Measurements from ENCODE around the gene AJM1. TPM values are rescaled to one million over a fixed set of nuclear protein-coding genes. Genes with fewer than 3 reads are reported as not detected.

Gene AJM1
- total RNA-seq, 1 donor from 2014 or later: 1.6 TPM

GRCh38 chr9:136860933-136861873 is 18.9 kb downstream of the AJM1 start:
- TF ChIP-seq, protein P1, sequence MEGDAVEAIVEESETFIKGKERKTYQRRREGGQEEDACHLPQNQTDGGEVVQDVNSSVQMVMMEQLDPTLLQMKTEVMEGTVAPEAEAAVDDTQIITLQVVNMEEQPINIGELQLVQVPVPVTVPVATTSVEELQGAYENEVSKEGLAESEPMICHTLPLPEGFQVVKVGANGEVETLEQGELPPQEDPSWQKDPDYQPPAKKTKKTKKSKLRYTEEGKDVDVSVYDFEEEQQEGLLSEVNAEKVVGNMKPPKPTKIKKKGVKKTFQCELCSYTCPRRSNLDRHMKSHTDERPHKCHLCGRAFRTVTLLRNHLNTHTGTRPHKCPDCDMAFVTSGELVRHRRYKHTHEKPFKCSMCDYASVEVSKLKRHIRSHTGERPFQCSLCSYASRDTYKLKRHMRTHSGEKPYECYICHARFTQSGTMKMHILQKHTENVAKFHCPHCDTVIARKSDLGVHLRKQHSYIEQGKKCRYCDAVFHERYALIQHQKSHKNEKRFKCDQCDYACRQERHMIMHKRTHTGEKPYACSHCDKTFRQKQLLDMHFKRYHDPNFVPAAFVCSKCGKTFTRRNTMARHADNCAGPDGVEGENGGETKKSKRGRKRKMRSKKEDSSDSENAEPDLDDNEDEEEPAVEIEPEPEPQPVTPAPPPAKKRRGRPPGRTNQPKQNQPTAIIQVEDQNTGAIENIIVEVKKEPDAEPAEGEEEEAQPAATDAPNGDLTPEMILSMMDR (IDR thresholded peaks at IDR 0.05): no peak
- no peak for ATAC-seq (ENCODE audit: low read depth)
- H3K27ac Mint-ChIP-seq: no peak overlapping the region

DNA sequence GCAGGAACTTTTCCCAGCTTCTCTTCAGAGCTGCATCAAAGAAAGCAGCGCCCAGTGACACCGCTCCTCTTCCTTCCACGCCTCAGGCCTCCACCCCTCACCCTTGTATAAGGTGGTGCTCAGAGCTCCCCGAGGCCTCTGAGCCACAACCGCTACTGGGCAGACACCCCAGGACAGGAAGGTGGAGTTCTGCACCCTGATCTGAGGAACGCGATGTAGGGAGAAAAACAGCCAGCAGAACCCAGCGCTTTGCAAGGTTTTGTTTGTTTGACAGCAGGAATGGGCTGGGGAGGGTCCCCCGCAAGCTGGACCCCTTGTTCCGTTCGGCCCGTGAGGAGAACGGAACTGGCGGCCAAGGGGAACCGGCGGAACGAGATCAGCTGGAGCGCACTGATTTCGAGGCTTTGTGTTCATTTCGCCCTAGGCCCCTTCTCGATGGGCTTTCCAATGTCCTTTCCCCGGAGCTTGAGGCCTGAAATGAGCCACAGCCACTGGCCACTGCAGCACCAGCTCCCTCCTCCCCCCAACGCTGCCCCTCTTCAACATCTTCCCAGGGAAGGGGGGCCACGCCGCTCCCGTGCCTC is 19.7 kb downstream of the AJM1 start:
- POLR2A ChIA-PET: interaction anchor here (1.7 to 3.6 kb wide), 3 partner anchors 19 to 88 kb away, joined by 4 to 10 read pairs (median 6); partner anchors contain the start of gene TRAF2

More at GRCh38 chr9:136860933-136861873, 18.9 kb downstream of the AJM1 start:
- Mint-ChIP-seq H3K4me3 (no peak overlapping the region), H3K27me3 (no peaks in the 10 kb centered on the region), H3K4me1 (peaks cover 17% of the 10 kb centered on the region), H3K9me3 (no peaks in the 10 kb centered on the region), H3K36me3 (ENCODE audit: low read depth) (peaks cover 36% of the 10 kb centered on the region)
- no peak for DNase-seq
- ChIA-PET CTCF (no interaction called here), POLR2A (interaction anchor here (0.5 to 3.6 kb wide), 6 partner anchors 11 to 186 kb away, joined by 3 to 10 read pairs (median 5); partner anchors contain the start of gene TRAF2)
- intact Hi-C loops (cut with micrococcal nuclease): no loop called here

DNA sequence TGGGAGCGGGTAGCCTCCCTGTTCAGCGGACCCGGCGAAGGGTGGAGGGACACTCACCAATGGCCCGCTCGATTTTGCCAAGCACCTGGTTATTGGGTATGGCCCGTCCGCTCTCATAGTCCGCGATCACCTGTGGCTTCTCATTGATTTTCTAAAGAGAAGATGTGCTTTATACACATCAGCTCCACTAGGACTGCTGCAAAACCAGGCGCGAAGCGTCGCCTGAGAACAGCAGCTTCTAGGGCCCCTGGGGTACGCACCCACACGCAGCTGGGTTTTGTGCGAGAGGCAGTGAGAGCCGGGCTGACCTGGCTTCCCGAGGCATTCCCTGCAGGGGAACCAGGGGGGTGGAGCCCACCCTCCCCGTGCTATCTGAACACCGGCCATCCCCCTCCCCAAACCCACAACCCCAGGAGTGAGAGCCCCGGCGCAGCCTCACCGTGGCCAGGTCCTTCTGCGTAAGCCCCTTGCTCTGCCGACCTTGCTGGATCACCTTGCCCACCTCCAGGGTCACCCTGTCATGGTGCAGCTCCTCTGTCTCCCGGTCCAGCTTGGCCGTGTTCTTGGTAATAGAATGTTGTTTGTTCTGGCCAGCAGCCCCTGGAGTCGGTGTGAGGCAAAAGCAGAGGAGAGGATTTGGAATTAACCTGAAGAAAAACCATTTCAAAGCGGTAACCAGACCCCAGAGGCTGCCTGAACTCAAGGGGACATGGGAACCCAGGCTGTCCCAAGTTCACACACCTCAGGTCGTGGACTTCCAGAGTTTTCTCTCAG is 20.8 kb downstream of the AJM1 start:
- Mint-ChIP-seq H3K36me3 (ENCODE audit: low read depth) (peaks cover 36% of the 10 kb centered on the region), H3K4me1 (peaks cover 17% of the 10 kb centered on the region), H3K4me3 (no peak overlapping the region), H3K27ac (no peak overlapping the region), H3K9me3 (no peaks in the 10 kb centered on the region), H3K27me3 (no peaks in the 10 kb centered on the region)
- intact Hi-C loops (cut with micrococcal nuclease): no loop called here
- ChIA-PET CTCF (no interaction called here), POLR2A (interaction anchor here (3.6 kb wide), 1 partner anchor 23 kb away, joined by 10 read pairs; the partner anchor contains the start of gene TRAF2)
- ATAC-seq (ENCODE audit: low read depth) (no peak), DNase-seq (no peak)
- TF ChIP-seq, protein P1 (IDR thresholded peaks at IDR 0.05): no peak

More for the DNA sequence above, 19.7 kb downstream of the AJM1 start:
- intact Hi-C loops (cut with micrococcal nuclease): no loop called here
- DNase-seq (no peak), ATAC-seq (ENCODE audit: low read depth) (no peak)
- CTCF ChIA-PET: no interaction called here
- Mint-ChIP-seq H3K4me1 (peaks cover 17% of the 10 kb centered on the region), H3K27ac (no peak overlapping the region), H3K27me3 (no peaks in the 10 kb centered on the region), H3K36me3 (ENCODE audit: low read depth) (peaks cover 36% of the 10 kb centered on the region), H3K9me3 (no peaks in the 10 kb centered on the region), H3K4me3 (no peak overlapping the region)
- TF ChIP-seq, protein P1 (IDR thresholded peaks at IDR 0.05): no peak

DNA sequence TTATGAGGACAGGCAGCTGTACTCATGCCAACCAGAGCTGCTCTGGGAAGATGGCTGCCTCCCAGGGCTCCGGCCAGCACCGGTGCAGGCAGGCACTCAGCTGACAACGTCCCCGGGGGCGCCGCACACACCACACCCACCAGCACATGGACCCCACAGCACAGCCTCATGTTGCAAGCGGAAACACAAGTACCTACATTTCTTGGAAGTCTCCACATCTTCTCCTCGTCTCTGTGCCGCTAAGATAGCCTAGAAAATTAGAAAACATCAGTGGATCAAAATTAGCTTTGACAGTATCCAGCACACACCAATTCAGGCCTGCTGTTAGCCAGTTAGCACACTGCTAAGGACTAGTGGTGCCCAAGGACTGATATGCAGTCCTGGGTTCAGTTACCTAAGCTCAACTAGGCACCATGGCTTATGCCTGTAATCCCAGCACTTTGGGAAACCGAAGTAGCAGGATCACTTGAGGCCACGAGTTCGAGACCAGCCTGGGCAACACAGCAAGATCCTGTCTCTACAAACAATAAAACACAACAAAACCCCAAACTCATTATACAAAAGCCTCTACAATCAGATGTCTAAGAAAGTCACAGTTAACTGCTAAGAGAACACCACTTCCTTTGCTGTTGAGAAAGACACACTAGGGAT is 21.5 kb downstream of the AJM1 start:
- Mint-ChIP-seq H3K9me3 (no peaks in the 10 kb centered on the region), H3K4me1 (peaks cover 17% of the 10 kb centered on the region), H3K4me3 (no peak overlapping the region), H3K36me3 (ENCODE audit: low read depth) (peaks cover 36% of the 10 kb centered on the region), H3K27me3 (no peaks in the 10 kb centered on the region), H3K27ac (no peak overlapping the region)
- TF ChIP-seq, protein P1 (IDR thresholded peaks at IDR 0.05): no peak
- CTCF ChIA-PET: no interaction called here
- DNase-seq: no peak
- no peak for ATAC-seq (ENCODE audit: low read depth)
- POLR2A ChIA-PET: interaction anchor here (0.7 to 3.6 kb wide), 4 partner anchors 15 to 23 kb away, joined by 4 to 10 read pairs (median 8); partner anchors contain the start of genes PHPT1 and TRAF2
- intact Hi-C loops (cut with micrococcal nuclease): no loop called here
